NOMO-1 treated with DMSO at 0.1 percent for 48 hours (cell line): ENCODE data around the gene KIF3B.
"Not testable (repeated sequence)": the region's sequence is repeated elsewhere in the genome, so short reads cannot be mapped to it uniquely, and the experiment has no call there.

ENCODE experiments used
- DNase-seq: peaks from one replicate; lab custom pipeline; 2025; ENCODE audit not compliant: unreplicated experiment; lab: John Stamatoyannopoulos, UW

Gene KIF3B

GRCh38 chr20:32382102-32382950 lies 104.9 kb downstream of the KIF3B start:
- DNase-seq: no peak

GRCh38 chr20:32383441-32383840 lies 106.0 kb downstream of the KIF3B start:
- not testable (repeated sequence) for DNase-seq
